HTR-8/SVneo (cell line): ENCODE results near the gene PTPRD.
"Not testable (repeated sequence)": the region's sequence is repeated elsewhere in the genome, so short reads cannot be mapped to it uniquely, and the experiment has no call there.

Experiments used
- DNase-seq: peaks from one replicate; pipeline ENCODE4 v3.0.0; 2011; ENCODE audit warnings: low spot score, mixed read lengths; ENCODE audit not compliant: insufficient read length
- FAIRE-seq: peaks from 2 replicates; lab custom pipeline; 2011; peaks lifted over from hg19 to GRCh38; lab: Jason Lieb, UNC

The PTPRD gene

DNA sequence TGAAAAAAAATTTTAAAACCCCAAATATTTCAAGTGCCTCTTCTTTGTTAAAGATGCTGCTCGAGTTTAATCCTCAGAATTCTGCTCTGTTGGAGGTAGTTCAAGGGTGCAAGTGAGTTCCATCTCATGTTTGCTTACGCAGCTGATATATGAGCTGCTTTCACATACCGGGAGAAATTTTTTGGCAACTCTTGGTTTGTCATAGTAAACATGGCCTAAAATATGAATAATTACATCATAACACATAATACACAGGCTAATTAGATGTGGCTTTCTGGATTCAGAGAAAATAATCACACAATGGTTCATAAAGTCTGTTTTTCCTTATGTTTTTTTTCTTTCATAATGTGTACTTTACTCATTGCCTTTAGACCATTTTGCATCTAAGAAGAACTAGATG, 1134.1 kb downstream of the PTPRD start:
- no peak for DNase-seq
- FAIRE-seq, result no peak

DNA sequence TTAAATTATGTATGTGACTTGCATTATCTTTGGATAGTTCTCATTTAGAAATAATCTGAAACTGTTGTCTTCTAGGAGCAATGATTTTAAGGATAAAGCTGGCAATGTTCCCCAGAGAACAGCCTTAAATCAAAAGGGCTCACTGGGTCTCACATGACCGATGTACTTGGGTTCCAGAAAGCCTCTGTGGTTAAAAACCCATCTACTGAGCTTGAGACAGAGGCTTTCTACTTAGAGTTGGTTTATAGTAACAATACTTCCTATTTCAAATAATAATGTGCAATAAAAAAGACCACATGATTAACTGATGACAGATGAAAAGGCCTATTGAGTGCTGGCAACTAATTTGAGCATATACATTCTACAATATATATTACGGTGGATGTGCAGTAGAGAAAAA, 1143.5 kb downstream of the PTPRD start:
- DNase-seq (no peak), FAIRE-seq (no peak)

GRCh38 chr9:9441874-9442273, 1170.9 kb downstream of the PTPRD start:
- not testable (repeated sequence) for DNase-seq, FAIRE-seq

GRCh38 chr9:9437641-9438040, 1175.2 kb downstream of the PTPRD start:
- no peak for DNase-seq
- FAIRE-seq, result no peak

- FAIRE-seq, DNase-seq: not testable (repeated sequence)
Measured at GRCh38 chr9:9426454-9426853, 1186.3 kb downstream of the PTPRD start.

- FAIRE-seq (no peak), DNase-seq (no peak)
Measured at GRCh38 chr9:9412241-9412640, 1200.6 kb downstream of the PTPRD start.

GRCh38 chr9:9410736-9411135, 1202.1 kb downstream of the PTPRD start:
- DNase-seq, result no peak
- FAIRE-seq, result no peak

DNA sequence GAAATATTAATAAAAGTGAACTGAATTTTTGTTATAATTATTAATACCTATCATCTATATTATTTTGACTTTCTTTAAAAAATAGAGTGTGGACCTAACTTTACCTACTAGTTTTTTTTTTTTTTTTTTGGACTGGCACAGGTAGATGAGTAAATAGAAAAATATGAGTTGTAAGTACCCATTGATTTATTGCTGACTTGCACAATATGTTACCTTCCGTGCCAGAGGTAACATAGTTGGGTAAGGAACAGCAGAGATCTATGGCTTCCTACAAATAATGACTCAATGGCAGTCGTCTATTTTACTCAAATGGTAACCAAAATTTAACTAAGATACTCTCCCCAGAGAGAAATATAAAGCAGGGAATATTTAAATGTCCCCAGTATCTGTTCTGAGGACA, 1212.8 kb downstream of the PTPRD start:
- FAIRE-seq (no peak), DNase-seq (no peak)

DNA sequence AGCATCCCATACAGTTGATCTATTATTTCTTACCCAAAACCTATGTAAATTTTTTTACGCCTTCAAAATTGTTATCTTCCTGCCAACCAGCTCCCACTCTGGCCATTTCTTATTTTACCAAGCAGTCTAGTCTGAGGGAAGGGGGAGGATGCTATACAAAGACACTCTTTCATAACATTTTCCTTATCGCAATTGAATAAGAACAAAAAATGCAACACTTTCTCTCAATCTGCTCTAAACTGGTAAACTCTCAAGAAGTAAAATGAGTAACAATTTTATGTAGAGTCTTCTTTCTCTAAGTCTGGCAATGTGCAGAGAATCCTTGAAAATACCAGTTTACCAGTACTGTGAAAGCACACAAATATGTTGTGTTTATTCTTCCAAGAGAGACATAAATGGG, 1216.3 kb downstream of the PTPRD start:
- FAIRE-seq (no peak), DNase-seq (no peak)

GRCh38 chr9:9395539-9395938, 1217.3 kb downstream of the PTPRD start:
- DNase-seq (no peak), FAIRE-seq (no peak)

- DNase-seq (no peak), FAIRE-seq (no peak)
Measured at GRCh38 chr9:9392755-9393154, 1220.0 kb downstream of the PTPRD start.

- no peak for DNase-seq
- no peak for FAIRE-seq
Measured at GRCh38 chr9:9389904-9390303, 1222.9 kb downstream of the PTPRD start.

GRCh38 chr9:9387511-9388115, 1225.2 kb downstream of the PTPRD start:
- DNase-seq (no peak), FAIRE-seq (no peak)

- FAIRE-seq (no peak), DNase-seq (no peak)
Measured at GRCh38 chr9:9362332-9362731, 1250.5 kb downstream of the PTPRD start.

DNA sequence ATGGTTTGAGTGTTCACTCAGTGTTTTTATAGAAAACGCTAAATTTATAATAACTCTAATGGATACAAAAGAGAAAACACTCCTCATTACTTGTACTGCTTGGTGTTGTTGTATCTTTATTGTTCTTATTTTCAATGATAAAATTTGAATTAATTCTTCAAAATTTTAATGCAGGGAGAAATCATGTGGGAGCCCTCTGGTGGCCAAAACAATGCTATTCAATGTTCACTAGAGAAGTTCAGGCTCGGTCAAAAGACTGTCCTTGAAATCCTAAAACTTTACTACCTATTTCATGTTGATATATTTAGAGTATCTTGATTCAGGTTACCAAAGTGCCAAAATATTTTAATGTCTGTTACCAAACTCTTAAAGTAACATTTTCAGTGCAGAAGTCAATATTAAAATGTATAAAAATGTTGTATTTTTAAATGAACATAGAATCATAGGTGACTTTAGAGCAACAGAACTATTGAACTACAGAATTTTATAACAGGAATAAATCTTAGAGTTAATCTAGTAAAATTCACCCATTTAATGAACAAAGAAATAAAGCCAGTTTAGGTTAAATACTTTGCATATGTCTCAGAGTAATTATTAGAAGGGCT, 1259.8 kb downstream of the PTPRD start:
- no peak for DNase-seq
- FAIRE-seq, result no peak

DNA sequence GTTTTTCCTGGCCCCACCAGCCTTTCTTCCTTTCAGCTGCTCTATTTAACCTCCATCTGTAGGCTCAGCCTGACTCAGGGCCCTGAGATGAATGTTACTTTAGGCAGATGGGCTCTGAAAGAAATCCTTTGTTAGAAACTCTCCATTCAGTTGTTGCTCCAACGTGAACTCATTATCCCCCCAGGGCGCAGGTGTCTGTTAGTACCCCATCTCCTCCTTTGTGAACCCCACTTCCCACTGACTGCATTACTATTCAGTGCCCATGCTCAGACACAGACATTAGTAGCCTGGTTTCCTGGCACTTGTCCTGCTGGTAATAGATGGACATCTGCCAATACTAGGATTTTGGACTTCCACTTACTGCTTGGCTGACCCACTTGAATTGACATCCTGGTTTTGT, 1271.6 kb downstream of the PTPRD start:
- no peak for FAIRE-seq
- no peak for DNase-seq

DNA sequence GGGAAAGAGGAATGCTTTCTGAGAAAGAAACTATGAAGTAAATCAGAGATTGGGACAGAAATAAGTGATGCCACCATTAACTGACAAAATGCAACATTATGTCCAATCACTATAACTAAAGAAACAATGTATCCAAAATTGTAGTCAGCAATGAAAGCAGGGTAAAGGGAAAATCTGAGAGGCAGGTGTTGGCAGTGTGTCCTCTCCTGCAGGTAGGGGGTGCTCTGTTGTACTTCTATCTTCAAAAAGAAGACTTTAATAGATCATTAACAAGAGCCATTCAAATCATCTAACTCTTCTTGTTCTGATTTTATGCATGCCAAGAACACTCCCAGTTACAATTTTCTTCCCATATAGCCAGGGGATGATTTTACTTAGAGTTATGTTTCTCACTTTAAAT, 1275.7 kb downstream of the PTPRD start:
- FAIRE-seq, result no peak
- DNase-seq, result no peak

GRCh38 chr9:9326749-9327148, 1286.1 kb downstream of the PTPRD start:
- FAIRE-seq, result no peak
- DNase-seq, result no peak

DNA sequence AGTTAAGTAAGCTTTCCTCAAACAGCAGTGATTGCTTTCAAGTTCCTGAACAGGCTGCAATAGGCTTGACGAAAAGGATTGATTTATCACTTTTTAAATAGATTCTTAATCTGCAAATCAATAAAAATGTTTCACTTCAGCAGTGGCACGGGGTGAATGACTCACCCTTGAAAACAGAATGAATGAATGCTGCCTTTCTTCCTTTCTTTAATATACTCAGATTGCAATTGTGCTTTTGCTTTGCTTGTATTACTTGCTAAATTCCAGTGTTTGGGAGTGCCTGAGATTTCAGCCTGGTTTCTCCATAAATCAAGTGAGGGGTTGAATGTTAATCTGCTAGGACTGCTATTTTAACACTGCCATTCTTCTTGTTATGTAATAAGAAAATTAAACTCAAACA, 1293.8 kb downstream of the PTPRD start:
- no peak for DNase-seq
- no peak for FAIRE-seq

DNA sequence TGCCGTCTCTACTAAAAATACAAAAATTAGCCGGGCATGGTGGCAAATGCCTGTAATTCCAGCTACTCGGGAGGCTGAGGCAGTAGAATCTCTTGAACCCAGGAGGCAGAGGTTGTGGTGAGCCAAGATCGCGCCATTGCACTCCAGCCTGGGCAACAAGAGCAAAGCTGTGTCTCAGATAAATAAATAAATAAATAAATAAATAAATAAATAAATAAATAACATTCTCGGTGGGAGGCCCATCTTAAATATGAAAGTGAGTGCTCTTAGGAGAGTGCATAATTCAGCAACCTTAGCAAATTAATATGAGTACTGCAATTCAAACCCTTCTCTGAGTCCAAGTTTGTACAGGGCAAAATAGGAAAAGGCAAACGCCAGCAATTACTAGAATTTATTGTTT, 1302.1 kb downstream of the PTPRD start:
- not testable (repeated sequence) for FAIRE-seq, DNase-seq

GRCh38 chr9:9305600-9305999, 1307.2 kb downstream of the PTPRD start:
- FAIRE-seq (no peak), DNase-seq (no peak)

- no peak for DNase-seq
- FAIRE-seq, result no peak
Measured at GRCh38 chr9:9299134-9299533, 1313.7 kb downstream of the PTPRD start.
